ENCODE measurements around the gene CCDC71. TPM values are rescaled to one million over a fixed set of nuclear protein-coding genes. Genes with fewer than 3 reads are reported as not detected.

The CCDC71 gene
- total and polyA plus RNA-seq, 2 donors (not counting 1 experiment from before 2014, with no cell fraction given), result 15.6 to 30.0 TPM

DNA sequence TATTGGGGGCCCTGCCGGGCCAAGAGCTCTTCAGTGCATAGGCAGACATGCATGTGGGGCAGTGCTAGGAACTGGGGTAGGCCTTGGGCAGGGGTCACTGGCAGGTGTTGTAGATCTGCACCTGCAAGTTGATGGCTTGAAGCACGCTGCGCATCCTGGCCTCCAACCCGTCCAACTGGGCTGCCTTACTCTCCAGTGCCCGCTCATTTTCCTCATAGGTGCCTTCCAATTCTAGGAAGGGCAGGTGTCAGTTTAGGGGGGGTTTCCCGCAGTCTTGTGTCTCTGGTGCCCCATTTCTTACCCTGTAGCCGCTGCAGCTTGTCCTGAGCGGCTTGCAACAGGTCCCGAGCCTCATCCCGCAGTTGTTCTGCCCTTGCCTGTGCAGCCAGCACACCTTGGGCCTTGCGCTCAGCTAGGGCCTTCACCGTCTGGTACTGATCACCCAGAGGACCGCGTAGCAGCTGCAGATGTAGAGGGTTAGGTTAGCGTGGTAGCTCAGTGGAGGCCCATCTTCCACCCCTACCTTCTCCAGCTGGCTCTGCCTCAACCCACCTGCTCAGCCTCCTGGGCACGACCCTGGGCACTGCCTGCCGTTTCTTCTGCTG lies 44.9 kb downstream of the CCDC71 start:
- H3K27ac ChIP-seq (ENCODE audit: low read length in 2 of 2), result peak overlapping the region; percentile 82 to 92
- POLR2A ChIA-PET, result interaction anchor here (0.6 to 2.6 kb wide), 14 partner anchors 10 to 1220 kb away, joined by 3 to 32 read pairs (median 4); partner anchors contain the start of genes CCDC71, DALRD3, KLHDC8B and NDUFAF3
- peaks cover 7% of the 10 kb centered on the region for H4K20me1 ChIP-seq (ENCODE audit: control insufficient read depth, insufficient read depth, low read length, poor library complexity, severe bottlenecking)
- CTCF ChIA-PET, result interaction anchor here (1.1 to 1.8 kb wide), 5 partner anchors 19 to 114 kb away, joined by 3 to 14 read pairs (median 6); partner anchors contain the start of genes CCDC71, QRICH1 and WDR6
- DNase-seq, result no peak
- peaks cover 0 to 28% of the 10 kb centered on the region in 2 experiments for H3K36me3 ChIP-seq (replicated peaks in 1 of 2; ENCODE audit: control extremely low read depth in 1 of 2, control insufficient read depth in 1 of 2, extremely low read depth in 1 of 2, insufficient read depth in 2 of 2, low read length in 1 of 2)
- Mint-ChIP-seq H3K27ac (peak overlapping the region; percentile 89), H3K9me3 (ENCODE audit: insufficient read depth) (no peaks in the 10 kb centered on the region), H3K4me3 (peak overlapping the region; percentile 88), H3K27me3 (no peaks in the 10 kb centered on the region), H3K4me1 (peaks cover 15% of the 10 kb centered on the region)
- TF ChIP-seq EZH2 (IDR thresholded peaks at IDR 0.05; ENCODE audit: borderline replicate concordance, insufficient read depth, low read depth, low read length, poor library complexity, severe bottlenecking), result no peak
- TF ChIP-seq CTCF (IDR thresholded peaks at IDR 0.05), result no peak
- H3K9ac ChIP-seq (ENCODE audit: low read length), result peak overlapping the region; percentile 90
- intact Hi-C loops (cut with micrococcal nuclease), result loop anchor here (2.0 to 5.0 kb wide), 2 partner anchors 46 to 551 kb away; partner anchors contain the start of genes APEH and CCDC71
- no peaks in the 10 kb centered on the region for H3K27me3 ChIP-seq (replicated peaks in 1 of 4; ENCODE audit: control extremely low read depth in 1 of 4, control insufficient read depth in 3 of 4, insufficient read depth in 4 of 4, low read length in 3 of 4)
- peak overlapping the region; percentile 88 for H3K4me2 ChIP-seq (replicated peaks; ENCODE audit: low read depth, low read length, poor library complexity, severe bottlenecking)
- H3K4me3 ChIP-seq (ENCODE audit: control extremely low read depth in 1 of 5, extremely low read depth in 1 of 5, insufficient read depth in 1 of 5, low read depth in 2 of 5, low read length in 4 of 5), result peak overlapping the region; percentile 38 to 85 (median 73)
- H3K79me2 ChIP-seq (ENCODE audit: control insufficient read depth, insufficient read depth, low read length), result peaks cover 27% of the 10 kb centered on the region
- 83% methylated on average over 13 of the region's 17 CpGs for WGBS (ENCODE audit: insufficient coverage)
- peaks cover 12 to 21% of the 10 kb centered on the region in 2 donors for H3K4me1 ChIP-seq (ENCODE audit: control insufficient read depth in 2 of 2, insufficient read depth in 2 of 2, low read length in 2 of 2)
- peak overlapping the region; percentile 88 for H2AFZ ChIP-seq (ENCODE audit: insufficient read depth, low read depth, low read length, poor library complexity, severe bottlenecking)
- no peak for ATAC-seq (ENCODE audit: low read depth)
- H3K9me3 ChIP-seq (ENCODE audit: control extremely low read depth in 1 of 3, control insufficient read depth in 2 of 3, insufficient read depth in 1 of 3, low read length in 2 of 3), result peaks cover 0 to 5% (median 0%) of the 10 kb centered on the region in 3 donors

All from B cell (primary cell).